Right atrium auricular region (tissue), 2 donors: ENCODE data around the gene ITM2C. TPM values are rescaled to one million over a fixed set of nuclear protein-coding genes. Genes with fewer than 3 reads are reported as not detected.

Source experiments
- DNase-seq: peaks from one replicate; pipeline ENCODE4 v3.0.0-alpha.2; 2019; ENCODE audit warnings: low spot score
- H3K27ac ChIP-seq, 2 donors: fragments of 200-600 bp; sonication (generic); 1 replicate in 1 of 2; 2 replicates in 1 of 2; pipeline ENCODE4 v1.5.1; 2016 to 2019
- H3K27me3 ChIP-seq, 2 donors: fragments of 200-600 bp; sonication (generic); one replicate each; pipeline versions ENCODE4 v1.5.1 to v1.6.0; 2017 to 2019
- H3K36me3 ChIP-seq: fragments of 200-600 bp; sonication (generic); one replicate; pipeline ENCODE4 v1.5.1; 2016
- H3K4me1 ChIP-seq, 2 donors: fragments of 200-600 bp; sonication (generic); one replicate each; pipeline versions ENCODE4 v1.5.1 to v1.6.0; 2017 to 2019
- H3K4me3 ChIP-seq, 2 donors: fragments of 200-600 bp; sonication (generic); 1 replicate in 1 of 2; 2 replicates in 1 of 2; pipeline ENCODE4 v1.5.1; 2017 to 2019; ENCODE audit warnings: mild to moderate bottlenecking in 1 of 2, moderate library complexity in 1 of 2
- H3K9me3 ChIP-seq, 2 donors: fragments of 200-600 bp; sonication (generic); one replicate each; pipeline ENCODE4 v1.5.1; 2019
- CTCF ChIP-seq, 2 donors: fragments of 200-600 bp; sonication (generic); IDR thresholded peaks; one replicate each; pipeline ENCODE4 v1.5.1; 2019; ENCODE audit warnings: antibody characterized with exemption in 2 of 2
- total RNA-seq, 2 donors: library from RNA; depleted of rRNA; stranded (reverse); fragments of >200 nt; gene quantifications; one replicate each; pipeline ENCODE4 v1.1.0, GENCODE V29; 2016

The ITM2C gene
- total RNA-seq, 2 donors from 2014 or later, result 35.8 to 38.3 TPM

- no peak for TF ChIP-seq CTCF (IDR thresholded peaks at IDR 0.05)
- DNase-seq, result no peak
These were observed 45.9 kb downstream of the ITM2C start for GRCh38 chr2:230910546-230911177.

GRCh38 chr2:230912046-230912445 lies 47.3 kb downstream of the ITM2C start:
- H3K27me3 ChIP-seq, result no peaks in the 10 kb centered on the region
- TF ChIP-seq CTCF (IDR thresholded peaks at IDR 0.05), result no peak
- H3K4me1 ChIP-seq, result no peaks in the 10 kb centered on the region
- H3K27ac ChIP-seq, result no peak overlapping the region
- no peak overlapping the region for H3K4me3 ChIP-seq
- H3K36me3 ChIP-seq, result no peaks in the 10 kb centered on the region
- no peaks in the 10 kb centered on the region for H3K9me3 ChIP-seq
- DNase-seq, result no peak

More at GRCh38 chr2:230910546-230911177, 45.9 kb downstream of the ITM2C start:
- no peaks in the 10 kb centered on the region for H3K9me3 ChIP-seq
- H3K4me3 ChIP-seq, result no peak overlapping the region
- H3K27me3 ChIP-seq, result no peaks in the 10 kb centered on the region
- H3K27ac ChIP-seq, result no peak overlapping the region
- no peaks in the 10 kb centered on the region for H3K36me3 ChIP-seq
- no peaks in the 10 kb centered on the region for H3K4me1 ChIP-seq

GRCh38 chr2:230912724-230913123 lies 48.0 kb downstream of the ITM2C start:
- Histone ChIP-seq H3K36me3 (no peaks in the 10 kb centered on the region), H3K27ac (no peak overlapping the region), H3K4me3 (no peak overlapping the region), H3K9me3 (no peaks in the 10 kb centered on the region), H3K27me3 (no peaks in the 10 kb centered on the region), H3K4me1 (no peaks in the 10 kb centered on the region)
- no peak for DNase-seq
- no peak for TF ChIP-seq CTCF (IDR thresholded peaks at IDR 0.05)

GRCh38 chr2:230913406-230914143 lies 48.8 kb downstream of the ITM2C start:
- Histone ChIP-seq H3K4me3 (no peak overlapping the region), H3K27ac (no peak overlapping the region), H3K27me3 (no peaks in the 10 kb centered on the region), H3K36me3 (no peaks in the 10 kb centered on the region), H3K4me1 (no peaks in the 10 kb centered on the region), H3K9me3 (no peaks in the 10 kb centered on the region)
- DNase-seq, result no peak
- TF ChIP-seq CTCF (IDR thresholded peaks at IDR 0.05), result peak in 1 of 2 donors; percentile 41

GRCh38 chr2:230914886-230915285 lies 50.1 kb downstream of the ITM2C start:
- Histone ChIP-seq H3K9me3 (no peaks in the 10 kb centered on the region), H3K4me1 (no peaks in the 10 kb centered on the region), H3K27ac (no peak overlapping the region), H3K4me3 (no peak overlapping the region), H3K36me3 (no peaks in the 10 kb centered on the region), H3K27me3 (no peaks in the 10 kb centered on the region)
- DNase-seq, result no peak
- TF ChIP-seq CTCF (IDR thresholded peaks at IDR 0.05), result no peak
